DND-41 (cell line): ENCODE results near the gene EP400.
A peak's percentile ranks its signal among the peaks of the same experiment; 100 is the strongest.

ENCODE experiments used
- ATAC-seq: fragments of 200-7000 bp; cut with Tn5 transposase; 3 replicates; pipeline ENCODE4 v1.9.1; 2021; ENCODE audit warnings: low read depth; ENCODE audit not compliant: insufficient read depth
- DNase-seq: peaks from one replicate; pipeline ENCODE4 v3.0.0-alpha.2; 2020
- H2AFZ ChIP-seq: 2 replicates; pipeline ENCODE4 v1.6.0; 2012; ENCODE audit warnings: low read depth, low read length
- H3K27ac ChIP-seq: 2 replicates; pipeline ENCODE4 v1.5.1; 2012; ENCODE audit warnings: low read length, inconsistent platforms
- H3K27me3 ChIP-seq: fragments of 200-600 bp; sonication (generic); 2 replicates; pipeline ENCODE4 v1.6.0; 2012; ENCODE audit warnings: low read length, mild to moderate bottlenecking, inconsistent platforms; ENCODE audit not compliant: insufficient read depth, poor library complexity
- H3K36me3 ChIP-seq: 2 replicates; pipeline ENCODE4 v1.5.1; 2012; ENCODE audit warnings: low read length, inconsistent platforms; ENCODE audit not compliant: insufficient read depth
- H3K4me1 ChIP-seq: 2 replicates; pipeline ENCODE4 v1.5.1; 2012; ENCODE audit warnings: mild to moderate bottlenecking, low read length; ENCODE audit not compliant: insufficient read depth
- H3K4me2 ChIP-seq: 2 replicates; pipeline ENCODE4 v1.6.0; 2012; ENCODE audit warnings: mild to moderate bottlenecking, moderate library complexity, low read length, inconsistent platforms; ENCODE audit not compliant: insufficient read depth
- H3K4me3 ChIP-seq, 2 experiments: fragments of 200-600 bp in 1 of 2; shearing (Covaris generic) in 1 of 2; 2 replicates each; pipeline ENCODE4 v1.5.1; 2012 to 2016; ENCODE audit warnings: inconsistent platforms in 2 of 2, low read length in 2 of 2, mild to moderate bottlenecking in 2 of 2, low read depth in 1 of 2, moderate library complexity in 1 of 2
- H3K79me2 ChIP-seq: 2 replicates; pipeline ENCODE4 v1.6.0; 2012; ENCODE audit warnings: low read length, inconsistent platforms; ENCODE audit not compliant: insufficient read depth
- H3K9ac ChIP-seq: 2 replicates; pipeline ENCODE4 v1.6.0; 2012; ENCODE audit warnings: low read depth, mild to moderate bottlenecking, inconsistent platforms, low read length, moderate library complexity
- H3K9me3 ChIP-seq: 2 replicates; pipeline ENCODE4 v1.5.1; 2012; ENCODE audit warnings: low read length, moderate library complexity, mild to moderate bottlenecking, inconsistent platforms; ENCODE audit not compliant: insufficient read depth, severe bottlenecking
- H4K20me1 ChIP-seq: 2 replicates; pipeline ENCODE4 v1.6.0; 2012; ENCODE audit warnings: low read length; ENCODE audit not compliant: insufficient read depth
- EZH2 ChIP-seq: IDR thresholded peaks from 3 replicates; pipeline ENCODE4 v1.6.1; 2012; ENCODE audit warnings: borderline replicate concordance, low read depth, mild to moderate bottlenecking, moderate library complexity, low read length, inconsistent platforms; ENCODE audit not compliant: severe bottlenecking
- TF ChIP-seq, protein P1 (sequence below): IDR thresholded peaks from 2 replicates; pipeline ENCODE4 v1.5.1; 2012; ENCODE audit warnings: borderline replicate concordance, low read length, moderate library complexity, mild to moderate bottlenecking; ENCODE audit not compliant: poor library complexity, severe bottlenecking; ENCODE audit errors: extremely low read depth

EP400 gene

DNA sequence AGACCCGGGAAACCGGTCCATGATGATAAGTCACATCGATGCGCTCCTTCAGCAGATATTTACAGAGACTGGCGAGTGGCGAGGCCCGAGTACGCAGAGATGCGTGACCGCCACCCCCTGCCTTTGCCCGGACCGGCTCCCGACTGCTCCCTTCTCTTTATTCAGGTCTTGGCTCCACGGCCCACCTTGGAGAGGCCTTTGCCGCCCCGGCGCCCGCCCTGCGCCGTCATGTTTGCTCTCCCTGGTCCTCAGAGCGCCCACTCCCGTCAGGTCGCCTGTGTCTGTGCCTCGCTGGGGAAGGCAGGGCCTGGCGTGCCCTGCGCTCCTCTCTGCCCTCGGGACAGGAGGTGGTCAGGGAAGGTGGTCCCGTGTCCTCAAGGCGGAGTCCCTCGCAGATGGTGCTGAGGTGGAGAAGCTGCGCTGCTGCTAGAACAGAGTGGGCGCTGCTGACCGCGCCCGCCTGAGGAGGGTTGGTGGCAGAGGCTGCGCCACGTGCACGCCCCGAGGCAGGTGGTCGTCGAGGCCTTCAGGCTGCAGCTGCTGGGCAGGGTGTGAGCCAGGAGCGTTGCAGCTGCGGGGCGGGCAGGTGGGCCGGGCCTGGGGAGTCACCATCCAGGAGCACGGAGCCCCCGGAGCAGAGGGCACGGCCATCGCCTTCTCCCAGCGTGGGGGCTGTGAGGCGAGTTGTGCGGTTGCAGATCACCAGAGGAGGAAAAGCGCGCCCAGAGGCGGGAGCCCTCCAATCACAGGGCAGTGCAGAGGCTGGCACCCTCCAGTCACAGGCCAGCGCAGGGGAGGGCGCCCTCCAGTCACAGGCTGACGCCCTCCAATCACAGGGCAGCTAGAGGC lies 167.2 kb downstream of the EP400 start:
- H3K4me3 ChIP-seq = no peak overlapping the region
- no peak overlapping the region for H3K9ac ChIP-seq
- H3K27me3 ChIP-seq = no peaks in the 10 kb centered on the region
- H3K4me2 ChIP-seq = no peak overlapping the region
- ATAC-seq (no peak), DNase-seq (no peak)
- H3K9me3 ChIP-seq = no peaks in the 10 kb centered on the region
- no peak overlapping the region for H3K27ac ChIP-seq
- no peaks in the 10 kb centered on the region; the same call in 1 of the 2 replicates for H4K20me1 ChIP-seq
- TF ChIP-seq, protein P1, sequence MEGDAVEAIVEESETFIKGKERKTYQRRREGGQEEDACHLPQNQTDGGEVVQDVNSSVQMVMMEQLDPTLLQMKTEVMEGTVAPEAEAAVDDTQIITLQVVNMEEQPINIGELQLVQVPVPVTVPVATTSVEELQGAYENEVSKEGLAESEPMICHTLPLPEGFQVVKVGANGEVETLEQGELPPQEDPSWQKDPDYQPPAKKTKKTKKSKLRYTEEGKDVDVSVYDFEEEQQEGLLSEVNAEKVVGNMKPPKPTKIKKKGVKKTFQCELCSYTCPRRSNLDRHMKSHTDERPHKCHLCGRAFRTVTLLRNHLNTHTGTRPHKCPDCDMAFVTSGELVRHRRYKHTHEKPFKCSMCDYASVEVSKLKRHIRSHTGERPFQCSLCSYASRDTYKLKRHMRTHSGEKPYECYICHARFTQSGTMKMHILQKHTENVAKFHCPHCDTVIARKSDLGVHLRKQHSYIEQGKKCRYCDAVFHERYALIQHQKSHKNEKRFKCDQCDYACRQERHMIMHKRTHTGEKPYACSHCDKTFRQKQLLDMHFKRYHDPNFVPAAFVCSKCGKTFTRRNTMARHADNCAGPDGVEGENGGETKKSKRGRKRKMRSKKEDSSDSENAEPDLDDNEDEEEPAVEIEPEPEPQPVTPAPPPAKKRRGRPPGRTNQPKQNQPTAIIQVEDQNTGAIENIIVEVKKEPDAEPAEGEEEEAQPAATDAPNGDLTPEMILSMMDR = no peak
- no peak for TF ChIP-seq EZH2
- H3K36me3 ChIP-seq = peaks cover 81% of the 10 kb centered on the region
- no peaks in the 10 kb centered on the region for H3K79me2 ChIP-seq
- no peaks in the 10 kb centered on the region for H3K4me1 ChIP-seq
- H2AFZ ChIP-seq = no peak overlapping the region

GRCh38 chr12:132117558-132117875 lies 167.8 kb downstream of the EP400 start:
- Histone ChIP-seq H2AFZ (no peak overlapping the region), H4K20me1 (no peaks in the 10 kb centered on the region; the same call in 1 of the 2 replicates), H3K36me3 (peaks cover 84% of the 10 kb centered on the region), H3K79me2 (no peaks in the 10 kb centered on the region), H3K4me1 (no peaks in the 10 kb centered on the region), H3K27me3 (no peaks in the 10 kb centered on the region), H3K4me3 (no peak overlapping the region), H3K9ac (no peak overlapping the region), H3K9me3 (no peaks in the 10 kb centered on the region), H3K4me2 (no peak overlapping the region), H3K27ac (no peak overlapping the region)
- ATAC-seq (peak; percentile 69), DNase-seq (no peak)
- no peak for TF ChIP-seq EZH2
- TF ChIP-seq, protein P1 = no peak

DNA sequence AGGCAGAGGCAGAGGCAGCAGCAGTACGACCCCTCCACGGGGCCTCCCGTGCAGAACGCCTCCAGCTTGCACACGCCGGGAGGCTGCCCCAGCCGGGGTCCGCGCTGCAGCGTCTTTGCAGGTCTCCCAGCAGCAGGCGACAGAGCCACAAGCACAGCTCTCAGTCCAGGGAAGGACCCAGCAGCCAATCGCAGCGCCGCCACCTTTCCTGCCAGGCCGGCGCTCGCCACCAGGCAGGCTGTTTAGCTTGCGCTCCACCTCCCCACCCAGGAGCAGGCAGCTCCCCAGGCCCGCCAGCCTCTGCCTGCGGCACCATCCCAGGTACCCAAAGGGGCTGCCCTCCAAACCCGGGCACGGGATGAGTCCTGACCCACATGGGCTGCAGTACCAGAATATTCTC lies 169.1 kb downstream of the EP400 start:
- TF ChIP-seq EZH2 = no peak
- TF ChIP-seq, protein P1 = no peak
- H3K4me2 ChIP-seq = no peak overlapping the region
- H3K36me3 ChIP-seq = peaks cover 79% of the 10 kb centered on the region
- DNase-seq = no peak
- no peaks in the 10 kb centered on the region for H3K27me3 ChIP-seq
- no peaks in the 10 kb centered on the region; the same call in 1 of the 2 replicates for H4K20me1 ChIP-seq
- H3K9me3 ChIP-seq = no peaks in the 10 kb centered on the region
- no peaks in the 10 kb centered on the region for H3K4me1 ChIP-seq
- H2AFZ ChIP-seq = no peak overlapping the region
- H3K79me2 ChIP-seq = no peaks in the 10 kb centered on the region
- no peak overlapping the region for H3K27ac ChIP-seq
- no peak overlapping the region for H3K9ac ChIP-seq
- no peak overlapping the region for H3K4me3 ChIP-seq
- no peak for ATAC-seq

DNA sequence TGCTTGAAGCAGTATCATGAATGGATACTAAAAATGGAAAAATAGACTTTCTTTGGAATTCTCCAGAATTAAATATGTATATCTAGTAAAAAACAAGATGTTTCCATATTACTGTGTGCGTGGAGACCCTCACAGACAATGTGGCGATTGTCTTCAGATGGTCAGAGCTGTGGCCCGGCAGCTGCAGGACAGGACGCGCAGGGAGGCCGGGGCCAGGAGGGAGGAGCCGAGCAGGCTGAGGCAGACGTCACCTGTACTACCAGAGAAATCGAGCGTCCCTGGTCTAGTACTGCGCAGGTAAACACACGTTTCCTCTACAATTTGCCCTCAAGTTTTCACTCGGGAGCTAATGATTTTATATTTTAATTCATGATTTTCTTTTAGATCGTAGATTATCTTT lies 171.5 kb downstream of the EP400 start:
- DNase-seq = no peak
- Histone ChIP-seq H3K36me3 (peaks cover 78% of the 10 kb centered on the region), H3K79me2 (no peaks in the 10 kb centered on the region), H3K9ac (no peak overlapping the region), H4K20me1 (peaks cover 2% of the 10 kb centered on the region), H3K4me2 (no peak overlapping the region), H3K9me3 (no peaks in the 10 kb centered on the region), H3K4me3 (no peak overlapping the region), H3K27me3 (no peaks in the 10 kb centered on the region), H2AFZ (no peak overlapping the region), H3K4me1 (no peaks in the 10 kb centered on the region), H3K27ac (no peak overlapping the region)
- TF ChIP-seq, protein P1 = no peak
- TF ChIP-seq EZH2 = no peak
- ATAC-seq = no peak
